Measurements from ENCODE around the gene CDKAL1.
"Not testable (repeated sequence)": the region's sequence is repeated elsewhere in the genome, so short reads cannot be mapped to it uniquely, and the experiment has no call there.

Gene CDKAL1

DNA sequence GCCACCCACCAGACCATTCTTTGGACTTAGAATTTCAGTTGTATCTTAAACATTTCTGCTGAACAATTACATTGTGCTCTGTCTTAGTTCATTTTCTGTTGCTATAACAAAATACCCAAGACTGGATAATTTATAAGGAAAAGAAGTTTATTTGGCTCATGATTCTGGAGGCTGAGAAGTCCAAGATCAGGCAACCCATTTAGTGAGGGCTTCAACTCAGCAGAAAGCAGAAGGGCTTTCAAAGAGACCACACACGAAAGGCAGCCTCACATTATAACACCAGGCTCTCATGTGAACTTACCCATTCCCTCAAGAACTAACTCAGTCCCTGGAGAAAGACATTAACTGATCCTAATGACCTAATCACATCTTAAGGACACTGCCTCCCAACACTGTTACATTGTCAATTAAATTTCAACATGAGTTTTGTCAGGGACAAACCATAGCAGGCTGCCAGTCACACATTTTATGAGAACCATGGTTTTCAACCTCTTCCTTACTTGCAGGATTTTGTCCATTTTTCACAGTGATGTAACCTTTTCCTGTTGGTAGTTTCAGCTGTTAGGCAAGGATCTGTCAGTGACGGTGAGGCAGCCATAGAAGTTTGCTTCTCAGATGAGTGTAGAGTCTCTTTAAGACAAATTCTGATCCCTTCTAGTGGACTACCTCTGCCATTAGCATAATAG lies 659.7 kb downstream of the CDKAL1 start:
- no peak for DNase-seq

GRCh38 chr6:21195301-21195700 lies 661.0 kb downstream of the CDKAL1 start:
- not testable (repeated sequence) for DNase-seq

GRCh38 chr6:21198032-21198640 lies 663.9 kb downstream of the CDKAL1 start:
- DNase-seq, result no peak

- no peak for DNase-seq
These were observed 665.0 kb downstream of the CDKAL1 start for GRCh38 chr6:21199262-21199661.

DNA sequence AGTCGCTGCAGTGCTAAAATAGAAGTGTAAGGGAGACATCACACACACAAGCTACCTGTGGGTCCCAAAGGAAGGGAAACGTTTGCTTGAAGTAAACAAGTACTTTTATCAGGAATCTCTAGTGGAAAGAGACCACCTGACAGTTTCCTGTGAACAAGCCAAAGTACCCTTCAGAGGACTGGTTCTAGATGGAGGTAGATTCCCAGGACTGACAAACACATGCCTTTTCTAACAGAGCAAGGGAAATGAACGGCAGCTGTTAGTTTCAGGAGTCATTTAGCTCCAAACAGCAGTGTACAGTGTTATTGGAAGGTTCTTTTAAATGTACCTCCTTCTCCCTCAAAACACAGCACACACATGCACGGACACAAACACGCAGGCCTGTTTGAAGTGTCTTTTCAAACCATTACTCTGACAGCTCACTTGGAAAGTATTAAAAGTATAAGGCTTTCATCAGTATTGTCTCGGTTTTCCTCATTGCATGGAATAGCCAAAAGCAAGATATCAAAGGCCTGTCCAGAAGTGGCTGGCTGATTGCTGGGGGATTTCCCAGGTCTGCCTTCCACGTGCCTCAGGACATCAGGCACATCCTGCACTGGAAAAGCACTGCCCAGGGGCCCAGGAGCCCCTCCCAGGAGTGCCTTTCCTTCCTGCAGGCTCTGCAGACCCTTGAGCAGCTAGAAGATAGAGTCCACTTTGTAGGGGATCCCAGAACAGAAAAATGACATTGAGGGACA lies 666.0 kb downstream of the CDKAL1 start:
- no peak for DNase-seq

GRCh38 chr6:21201187-21201586 lies 666.9 kb downstream of the CDKAL1 start:
- DNase-seq, result no peak

- DNase-seq, result no peak
These were observed 667.5 kb downstream of the CDKAL1 start for GRCh38 chr6:21201637-21202350.

DNA sequence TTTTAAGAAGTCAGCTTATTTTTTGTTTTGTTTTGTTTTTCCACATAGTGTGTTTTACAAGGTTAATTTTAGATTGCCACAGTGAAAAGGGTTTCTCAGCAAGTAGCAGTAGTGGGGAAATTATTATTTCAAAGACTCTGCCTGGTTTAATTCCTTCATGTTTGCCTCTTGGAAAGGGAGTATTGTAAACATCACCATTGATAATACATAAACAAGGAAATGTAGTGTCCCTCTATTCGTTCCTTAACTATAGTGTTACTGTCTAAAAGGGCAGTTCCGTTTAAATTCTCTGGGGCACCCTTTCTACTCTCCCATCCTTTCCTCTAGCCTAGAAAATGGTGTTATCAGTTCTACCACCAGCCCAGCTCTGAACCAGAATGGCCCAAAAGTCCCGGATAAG lies 668.3 kb downstream of the CDKAL1 start:
- DNase-seq, result no peak

GRCh38 chr6:21204951-21205350 lies 670.7 kb downstream of the CDKAL1 start:
- no peak for DNase-seq

DNA sequence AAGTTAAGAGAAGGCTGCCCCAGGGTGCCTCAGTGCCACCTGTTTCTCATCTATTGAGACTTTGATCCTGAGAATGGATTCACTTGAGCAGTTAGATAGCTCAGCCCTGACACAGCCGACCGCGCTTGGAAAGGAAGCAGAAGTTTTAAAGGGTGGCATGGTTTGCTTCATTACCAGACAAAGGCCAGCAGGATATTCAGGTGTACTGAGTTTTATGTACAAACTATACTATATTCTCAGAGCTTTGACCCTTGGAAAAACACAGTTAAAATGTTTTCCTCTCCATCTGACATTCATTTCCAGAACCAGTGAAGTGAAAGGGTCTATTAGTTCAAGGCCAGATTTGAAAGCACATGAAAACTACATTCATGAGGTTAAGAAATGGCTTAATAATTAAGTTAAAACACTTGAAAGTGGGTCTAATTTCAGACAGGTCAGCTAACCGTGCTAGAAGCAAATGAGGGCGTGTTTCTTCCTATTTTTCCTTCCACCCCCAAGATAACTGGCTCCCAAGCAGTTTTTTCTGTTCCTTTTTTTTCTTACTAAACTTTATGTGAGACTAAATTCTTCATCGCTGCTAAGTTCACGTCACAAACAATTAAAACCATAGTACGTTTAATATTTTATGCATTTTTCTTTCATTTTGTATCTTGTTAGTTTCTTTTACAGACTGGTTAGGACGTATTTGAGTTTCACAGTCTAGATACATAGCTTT lies 674.0 kb downstream of the CDKAL1 start:
- DNase-seq, result no peak

- no peak for DNase-seq
These were observed 674.5 kb downstream of the CDKAL1 start for GRCh38 chr6:21208796-21209186.

DNA sequence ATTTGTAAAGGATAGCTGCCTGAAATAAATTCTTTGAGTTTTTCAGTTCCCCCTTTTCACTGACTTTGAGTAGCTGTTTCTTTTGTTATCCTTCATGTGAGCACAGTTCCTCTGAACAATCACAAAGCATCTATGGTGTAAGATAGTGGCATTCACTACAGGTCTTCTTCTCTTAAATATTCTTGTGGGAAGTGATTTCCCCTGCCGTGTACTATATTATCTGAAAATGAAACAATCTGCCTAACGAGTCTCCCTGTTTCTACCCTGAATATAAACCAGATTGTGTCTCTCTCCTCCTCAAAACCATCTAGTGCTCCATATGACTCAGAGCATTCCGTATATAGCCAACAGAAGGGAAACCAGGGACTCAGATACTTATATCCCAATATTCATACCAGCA lies 679.2 kb downstream of the CDKAL1 start:
- no peak for DNase-seq

- DNase-seq, result no peak
These were observed 680.6 kb downstream of the CDKAL1 start for GRCh38 chr6:21214738-21215448.

DNA sequence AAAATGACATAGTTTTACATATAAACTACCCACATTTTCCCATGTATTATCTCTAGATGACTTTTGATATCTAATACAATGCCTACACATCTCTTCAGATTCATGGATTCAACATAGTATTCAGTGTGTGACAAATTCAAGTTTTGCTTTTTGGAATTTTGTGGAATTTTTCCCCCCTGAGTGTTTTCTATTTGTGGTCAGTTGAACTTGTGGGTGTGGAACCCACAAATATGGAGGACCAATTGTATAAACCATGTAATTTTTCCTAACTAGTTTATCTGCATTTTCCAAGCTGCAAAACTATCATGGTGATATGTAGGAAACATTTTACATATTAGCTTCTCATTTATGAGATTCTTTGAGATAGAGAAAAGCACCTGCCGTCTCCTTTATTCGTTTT lies 685.0 kb downstream of the CDKAL1 start:
- no peak for DNase-seq

GRCh38 chr6:21219856-21220255 lies 685.6 kb downstream of the CDKAL1 start:
- DNase-seq, result no peak

GRCh38 chr6:21220271-21220987 lies 686.2 kb downstream of the CDKAL1 start:
- no peak for DNase-seq

- DNase-seq, result no peak
These were observed 688.4 kb downstream of the CDKAL1 start for GRCh38 chr6:21222656-21223055.

DNA sequence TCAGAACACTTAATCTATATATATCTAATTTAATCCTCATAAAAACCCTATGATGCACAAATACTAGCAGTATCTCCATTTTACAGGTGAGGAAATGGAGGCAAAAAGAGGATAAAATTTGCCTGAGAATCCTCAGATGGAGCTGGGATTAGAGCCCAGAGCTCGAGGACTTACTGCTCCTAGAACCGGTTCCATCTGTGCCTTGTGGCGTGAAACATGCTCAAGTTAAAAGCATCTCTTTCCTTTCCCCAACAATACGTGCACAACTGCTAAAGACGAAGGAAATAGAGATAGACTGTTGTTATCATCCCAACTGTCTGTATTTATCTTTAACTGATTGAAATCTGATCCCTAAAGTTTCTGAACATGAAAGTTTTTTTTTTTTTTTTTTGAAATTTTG lies 691.7 kb downstream of the CDKAL1 start:
- DNase-seq, result no peak

DNA sequence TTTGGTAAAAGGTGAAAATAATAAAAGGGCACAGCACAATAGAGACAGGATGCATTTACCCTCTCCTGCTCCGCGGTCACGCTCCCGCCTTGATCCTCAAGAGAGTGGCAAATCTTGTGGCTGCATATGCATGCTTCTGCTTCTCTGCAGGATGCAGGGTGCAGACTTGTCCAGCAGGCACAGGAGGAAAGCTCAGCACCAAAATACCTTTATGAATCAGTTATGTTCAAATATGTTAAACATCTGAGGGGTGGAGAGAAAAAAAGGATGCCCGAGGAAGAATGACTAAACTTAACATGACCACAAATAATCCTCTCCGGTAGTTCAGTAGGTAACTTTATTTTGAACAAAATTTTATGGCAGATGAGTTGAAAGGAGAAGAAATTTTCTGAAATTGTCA lies 693.2 kb downstream of the CDKAL1 start:
- DNase-seq, result no peak

GRCh38 chr6:21228411-21228810 lies 694.2 kb downstream of the CDKAL1 start:
- no peak for DNase-seq

GRCh38 chr6:21228876-21229460 lies 694.7 kb downstream of the CDKAL1 start:
- DNase-seq, result no peak
